HCT116 (cell line): Measurements from ENCODE around the gene NID2. TPM values are rescaled to one million over a fixed set of nuclear protein-coding genes. Genes with fewer than 3 reads are reported as not detected.

ENCODE experiments used
- ATAC-seq: fragments of 200-7000 bp; cut with Tn5 transposase; 2 replicates; pipeline ENCODE4 v1.9.1; 2020; ENCODE audit warnings: mild to moderate bottlenecking, moderate library complexity
- BruUV-seq: library from RNA; stranded (reverse); fragments of 400-500 nt; replicated peaks from 2 replicates; lab custom pipeline; 2021; lab: Mats Ljungman, UMichigan
- CTCF ChIA-PET: fragments of 300-600 bp; sonication (Branson Sonifier 250); formaldehyde crosslinking; loops from one replicate; lab custom pipeline; 2021; ENCODE audit warnings: antibody characterized with exemption; lab: Charles Lee
- POLR2A ChIA-PET: fragments of 300-600, 350-600 bp; sonication (Branson Sonifier 250); formaldehyde crosslinking; loops from one replicate; lab custom pipeline; 2021; ENCODE audit warnings: antibody characterized with exemption; lab: Charles Lee
- RAD21 ChIA-PET, 2 experiments: fragments of 300-600 bp; sonication (Branson Sonifier 250); formaldehyde crosslinking; loops; one replicate each; lab custom pipeline; 2023; ENCODE audit warnings: low total read pairs in 2 of 2; ENCODE audit not compliant: uncharacterized antibody in 2 of 2, unreplicated experiment in 2 of 2, low non-redundant PET in 1 of 2; lab: Charles Lee
- DNase-seq: peaks from one replicate; pipeline ENCODE4 v3.0.0-alpha.2; 2010; ENCODE audit warnings: low read depth, low spot score
- H2AFZ ChIP-seq: fragments of 200-600 bp; shearing (Covaris generic), sonication (generic); 2 replicates; pipeline ENCODE4 v1.6.1; 2017; ENCODE audit warnings: low read depth, mixed run types, mixed read lengths, antibody characterized with exemption, low read length; ENCODE audit not compliant: poor library complexity, severe bottlenecking
- H3K27ac ChIP-seq: 2 replicates; pipeline ENCODE4 v1.5.1; 2012; ENCODE audit warnings: low read depth, low read length
- H3K27me3 ChIP-seq: fragments of 200-600 bp; sonication (generic); 2 replicates; pipeline ENCODE4 v1.6.1; 2016; ENCODE audit warnings: mixed run types, low read length, mixed read lengths; ENCODE audit not compliant: insufficient read depth
- H3K36me3 ChIP-seq, 2 experiments: fragments of 200-500 bp in 1 of 2; fragments of 200-600 bp in 1 of 2; sonication (Bioruptor generic) in 1 of 2; sonication (generic) in 1 of 2; 2 replicates each; pipeline versions ENCODE4 v1.5.1 to v1.6.1; 2014 to 2016; ENCODE audit warnings: low read length in 2 of 2, inconsistent platforms in 1 of 2, mixed read lengths in 1 of 2, mixed run types in 1 of 2; ENCODE audit not compliant: insufficient read depth in 2 of 2, control insufficient read depth in 1 of 2
- H3K4me1 ChIP-seq, 2 experiments: fragments of 200-600 bp in 1 of 2; sonication (generic) in 1 of 2; 2 replicates each; pipeline versions ENCODE4 v1.5.1 to v1.6.1; 2012 to 2017; ENCODE audit warnings: low read length in 2 of 2, inconsistent platforms in 1 of 2, mild to moderate bottlenecking in 1 of 2, mixed read lengths in 1 of 2, mixed run types in 1 of 2, moderate library complexity in 1 of 2; ENCODE audit not compliant: insufficient read depth in 2 of 2, control insufficient read depth in 1 of 2
- H3K4me2 ChIP-seq: fragments of 200-600 bp; sonication (generic); 2 replicates; pipeline ENCODE4 v1.6.1; 2017; ENCODE audit warnings: mixed run types, low read length, mixed read lengths
- H3K4me3 ChIP-seq, 2 experiments: fragments of 200-600 bp in 1 of 2; sonication (generic) in 1 of 2; replicated peaks in 1 of 2; 2 replicates each; pipeline ENCODE4 v1.5.1; 2011 to 2016; ENCODE audit warnings: low read length in 2 of 2, control low read depth in 1 of 2, low read depth in 1 of 2, mild to moderate bottlenecking in 1 of 2, mixed read lengths in 1 of 2, mixed run types in 1 of 2
- H3K79me2 ChIP-seq: fragments of 200-600 bp; sonication (generic); 2 replicates; pipeline ENCODE4 v1.6.1; 2017; ENCODE audit warnings: mild to moderate bottlenecking, mixed run types, low read length, moderate library complexity, mixed read lengths; ENCODE audit not compliant: insufficient read depth
- H3K9ac ChIP-seq: fragments of 200-600 bp; sonication (generic); 2 replicates; pipeline ENCODE4 v1.6.1; 2016; ENCODE audit warnings: low read length, mixed read lengths
- H3K9me2 ChIP-seq: fragments of 200-600 bp; sonication (generic), shearing (Covaris generic); 2 replicates; pipeline ENCODE4 v1.6.1; 2017; ENCODE audit warnings: mixed run types, mild to moderate bottlenecking, moderate library complexity; ENCODE audit not compliant: insufficient read depth
- H3K9me3 ChIP-seq, 2 experiments: fragments of 200-500 bp in 1 of 2; fragments of 200-600 bp in 1 of 2; sonication (Bioruptor generic) in 1 of 2; sonication (generic) in 1 of 2; 2 replicates each; pipeline ENCODE4 v1.6.1; 2014 to 2017; ENCODE audit warnings: low read length in 2 of 2, mixed read lengths in 2 of 2, inconsistent platforms in 1 of 2, low read depth in 1 of 2, mild to moderate bottlenecking in 1 of 2, mixed run types in 1 of 2, moderate library complexity in 1 of 2; ENCODE audit not compliant: control insufficient read depth in 1 of 2, insufficient read depth in 1 of 2
- H4K20me1 ChIP-seq: fragments of 200-600 bp; sonication (generic), shearing (Covaris generic); 2 replicates; pipeline ENCODE4 v1.6.1; 2017; ENCODE audit warnings: mixed run types, mild to moderate bottlenecking, moderate library complexity; ENCODE audit not compliant: insufficient read depth
- ATF3 ChIP-seq: IDR thresholded peaks from 2 replicates; pipeline ENCODE4 v1.6.1; 2012
- CEBPB ChIP-seq: IDR thresholded peaks from 2 replicates; pipeline ENCODE4 v1.6.1; 2012; ENCODE audit warnings: low read depth
- CTCF ChIP-seq, 3 experiments: fragments of 200-600 bp in 1 of 3; sonication (generic) in 1 of 3; IDR thresholded peaks in 2 of 3; conservative IDR thresholded peaks in 1 of 3; 2 replicates each; pipeline ENCODE4 v1.5.1; 2012 to 2017; ENCODE audit warnings: low read depth in 2 of 3, low read length in 2 of 3, antibody characterized with exemption in 1 of 3, borderline replicate concordance in 1 of 3, control low read depth in 1 of 3, mild to moderate bottlenecking in 1 of 3, mixed read lengths in 1 of 3, mixed run types in 1 of 3, moderate library complexity in 1 of 3; ENCODE audit not compliant: insufficient read depth in 1 of 3
- EGR1 ChIP-seq: IDR thresholded peaks from 2 replicates; pipeline ENCODE4 v1.6.1; 2012; ENCODE audit warnings: low read depth
- JUND ChIP-seq: IDR thresholded peaks from 2 replicates; pipeline ENCODE4 v1.6.1; 2012
- REST ChIP-seq: IDR thresholded peaks from 2 replicates; pipeline ENCODE4 v1.6.1; 2012; ENCODE audit warnings: low read depth
- SIN3A ChIP-seq: IDR thresholded peaks from 2 replicates; pipeline ENCODE4 v1.6.1; 2012; ENCODE audit warnings: low read depth
- SP1 ChIP-seq: IDR thresholded peaks from 2 replicates; pipeline ENCODE4 v1.6.1; 2012; ENCODE audit warnings: low read depth
- SRF ChIP-seq: IDR thresholded peaks from 2 replicates; pipeline ENCODE4 v1.6.1; 2012; ENCODE audit warnings: low read depth
- intact Hi-C: fragments of 100-400 bp; cut with micrococcal nuclease; formaldehyde crosslinking; loops from 2 replicates; pipeline ENCODE4 v1.10.0; 2022
- total RNA-seq: library from RNA; stranded (reverse); gene quantifications from one replicate; pipeline ENCODE4 v1.2.1, GENCODE V29; 2021; ENCODE audit not compliant: unreplicated experiment

Gene NID2
- total RNA-seq, 1 experiment from 2014 or later = 0.84 TPM

- Histone ChIP-seq H3K79me2 (no peaks in the 10 kb centered on the region), H3K9me2 (no peaks in the 10 kb centered on the region), H3K4me3 (no peak overlapping the region), H3K27ac (no peak overlapping the region), H3K27me3 (no peaks in the 10 kb centered on the region), H3K9ac (no peak overlapping the region), H3K9me3 (no peaks in the 10 kb centered on the region), H3K36me3 (no peaks in the 10 kb centered on the region), H2AFZ (no peak overlapping the region), H3K4me1 (peaks cover 0 to 6% of the 10 kb centered on the region in 2 experiments; a peak in 1 of 4 replicates), H3K4me2 (no peak overlapping the region), H4K20me1 (no peaks in the 10 kb centered on the region)
- no peak for DNase-seq
- RAD21 ChIA-PET = no interaction called here
- ATAC-seq = no peak
- no peak for TF ChIP-seq EGR1
- no peak for TF ChIP-seq REST
- TF ChIP-seq JUND = no peak
- no peak for TF ChIP-seq ATF3
- no peak for TF ChIP-seq CTCF (IDR thresholded peaks at IDR 0.05 in 2 of 3, conservative IDR thresholded peaks at IDR 0.05 in 1 of 3; ENCODE audit: borderline replicate concordance in 1 of 3, insufficient read depth in 1 of 3, low read depth in 2 of 3, low read length in 2 of 3)
- TF ChIP-seq CEBPB = no peak
- TF ChIP-seq SRF = no peak
- TF ChIP-seq SIN3A = no peak
- no peak for TF ChIP-seq SP1
- intact Hi-C loops = loop anchor here (10.0 kb wide), 1 partner anchor 192 kb away; no protein-coding TSS in a partner anchor
- POLR2A ChIA-PET = no interaction called here
- CTCF ChIA-PET = no interaction called here
- no TSS peak for BruUV-seq
Observed at GRCh38 chr14:51977075-51977474, 91.8 kb downstream of the NID2 start.
